Loucy (cell line): ENCODE results near the gene AKR1D1.
"Not testable (repeated sequence)": the region's sequence is repeated elsewhere in the genome, so short reads cannot be mapped to it uniquely, and the experiment has no call there.

Experiments
- H2AFZ ChIP-seq: fragments of 200-600 bp; sonication (generic); 2 replicates; pipeline ENCODE4 v1.6.0; 2016; ENCODE audit warnings: antibody characterized with exemption, mild to moderate bottlenecking, low read length, moderate library complexity
- H3F3A ChIP-seq: fragments of 200-600 bp; 2 replicates; pipeline ENCODE4 v1.6.0; 2016; ENCODE audit warnings: antibody characterized with exemption, low read depth, mild to moderate bottlenecking
- H3K27me3 ChIP-seq: fragments of 200-600 bp; sonication (generic); 2 replicates; pipeline ENCODE4 v1.6.1; 2014; ENCODE audit warnings: low read length, mild to moderate bottlenecking; ENCODE audit not compliant: insufficient read depth, poor library complexity, severe bottlenecking
- H3K36me3 ChIP-seq: fragments of 200-600 bp; sonication (generic); 2 replicates; pipeline ENCODE4 v1.6.1; 2016; ENCODE audit warnings: low read length; ENCODE audit not compliant: insufficient read depth
- H3K4me1 ChIP-seq: fragments of 200-600 bp; sonication (generic); 2 replicates; pipeline ENCODE4 v1.5.1; 2014; ENCODE audit warnings: low read length, mild to moderate bottlenecking; ENCODE audit not compliant: insufficient read depth, poor library complexity, severe bottlenecking
- H3K4me2 ChIP-seq: fragments of 200-600 bp; sonication (generic); 2 replicates; pipeline ENCODE4 v1.6.0; 2014; ENCODE audit warnings: antibody characterized with exemption, low read length, low read depth, mild to moderate bottlenecking; ENCODE audit not compliant: poor library complexity, severe bottlenecking
- H3K4me3 ChIP-seq: fragments of 200-600 bp; sonication (generic); 2 replicates; pipeline ENCODE4 v1.5.1; 2014; ENCODE audit warnings: low read length, mild to moderate bottlenecking, mixed read lengths; ENCODE audit not compliant: poor library complexity, severe bottlenecking
- H3K79me2 ChIP-seq: fragments of 200-600 bp; sonication (generic); 2 replicates; pipeline ENCODE4 v1.6.1; 2014; ENCODE audit warnings: low read length; ENCODE audit not compliant: insufficient read depth
- H3K9ac ChIP-seq: fragments of 200-600 bp; sonication (generic); 2 replicates; pipeline ENCODE4 v1.6.0; 2014; ENCODE audit warnings: mild to moderate bottlenecking, low read depth, low read length, moderate library complexity; ENCODE audit not compliant: poor library complexity, severe bottlenecking
- H3K9me2 ChIP-seq: fragments of 200-600 bp; sonication (generic); replicated peaks from 2 replicates; pipeline ENCODE4 v1.6.1; 2016; ENCODE audit warnings: low read depth, low read length, mixed read lengths
- H3K9me3 ChIP-seq: fragments of 200-600 bp; sonication (generic); 2 replicates; pipeline ENCODE4 v1.6.1; 2014; ENCODE audit warnings: mild to moderate bottlenecking, antibody characterized with exemption, low read length, low read depth; ENCODE audit not compliant: insufficient read depth
- H4K20me1 ChIP-seq: fragments of 200-600 bp; sonication (generic); 2 replicates; pipeline ENCODE4 v1.6.0; 2014; ENCODE audit warnings: antibody characterized with exemption, low read length, mild to moderate bottlenecking; ENCODE audit not compliant: insufficient read depth, poor library complexity, severe bottlenecking
- CTCF ChIP-seq: fragments of 200-600 bp; sonication (generic); conservative IDR thresholded peaks from 2 replicates; pipeline ENCODE4 v1.5.1; 2014; ENCODE audit warnings: mild to moderate bottlenecking, antibody characterized with exemption, low read length
- EZH2phosphoT487 ChIP-seq: fragments of 200-600 bp; IDR thresholded peaks from 2 replicates; pipeline ENCODE4 v1.6.1; 2018; ENCODE audit warnings: antibody characterized with exemption, mild to moderate bottlenecking, moderate library complexity, borderline replicate concordance

The AKR1D1 gene

GRCh38 chr7:138044897-138045296 lies 31.4 kb upstream of the AKR1D1 start:
- no peak overlapping the region for H3K4me2 ChIP-seq
- H3K79me2 ChIP-seq, result no peaks in the 10 kb centered on the region
- no peak overlapping the region for H2AFZ ChIP-seq
- no peaks in the 10 kb centered on the region for H3K9me3 ChIP-seq
- H3K9ac ChIP-seq, result no peak overlapping the region
- TF ChIP-seq EZH2phosphoT487 (no peak), CTCF (no peak)
- H3K4me1 ChIP-seq, result no peaks in the 10 kb centered on the region
- H3K36me3 ChIP-seq, result no peaks in the 10 kb centered on the region
- no peak overlapping the region for H3K4me3 ChIP-seq
- no peaks in the 10 kb centered on the region for H3K9me2 ChIP-seq
- no peaks in the 10 kb centered on the region for H3F3A ChIP-seq
- H4K20me1 ChIP-seq, result no peaks in the 10 kb centered on the region
- H3K27me3 ChIP-seq, result no peaks in the 10 kb centered on the region

- TF ChIP-seq EZH2phosphoT487 (no peak), CTCF (no peak)
Observed at GRCh38 chr7:138047907-138048306, 28.4 kb upstream of the AKR1D1 start.

GRCh38 chr7:138049505-138050116 lies 26.6 kb upstream of the AKR1D1 start:
- no peaks in the 10 kb centered on the region for H3F3A ChIP-seq

More at GRCh38 chr7:138047907-138048306, 28.4 kb upstream of the AKR1D1 start:
- Histone ChIP-seq H3K79me2 (no peaks in the 10 kb centered on the region), H3K9ac (no peak overlapping the region), H2AFZ (no peak overlapping the region), H3K4me2 (no peak overlapping the region), H3K4me3 (no peak overlapping the region), H3K9me2 (no peaks in the 10 kb centered on the region), H3K36me3 (no peaks in the 10 kb centered on the region), H3F3A (no peaks in the 10 kb centered on the region), H3K27me3 (no peaks in the 10 kb centered on the region), H3K9me3 (no peaks in the 10 kb centered on the region), H4K20me1 (no peaks in the 10 kb centered on the region), H3K4me1 (no peaks in the 10 kb centered on the region)

GRCh38 chr7:138051712-138052247 lies 24.5 kb upstream of the AKR1D1 start:
- not testable (repeated sequence) for H3K36me3 ChIP-seq, H3K4me1 ChIP-seq, H4K20me1 ChIP-seq, H3K9ac ChIP-seq, H3K9me3 ChIP-seq, H3F3A ChIP-seq, H2AFZ ChIP-seq, H3K9me2 ChIP-seq, H3K4me3 ChIP-seq, H3K4me2 ChIP-seq, H3K27me3 ChIP-seq, H3K79me2 ChIP-seq

More at GRCh38 chr7:138049505-138050116, 26.6 kb upstream of the AKR1D1 start:
- no peaks in the 10 kb centered on the region for H3K4me1 ChIP-seq
- no peaks in the 10 kb centered on the region for H3K36me3 ChIP-seq
- H3K79me2 ChIP-seq, result no peaks in the 10 kb centered on the region
- no peak overlapping the region for H3K4me2 ChIP-seq
- H3K9me2 ChIP-seq, result no peaks in the 10 kb centered on the region
- H3K27me3 ChIP-seq, result no peaks in the 10 kb centered on the region
- no peak overlapping the region for H2AFZ ChIP-seq
- H3K9me3 ChIP-seq, result no peaks in the 10 kb centered on the region
- TF ChIP-seq EZH2phosphoT487, result no peak
- TF ChIP-seq CTCF, result no peak
- H3K4me3 ChIP-seq, result no peak overlapping the region
- no peak overlapping the region for H3K9ac ChIP-seq
- H4K20me1 ChIP-seq, result no peaks in the 10 kb centered on the region
